Activated naive CD4-positive, alpha-beta T cell treated with Interleukin-2 at 50 U/mL for 16 hours (primary cell): ENCODE measurements around the gene ZNF532.

ENCODE experiments used
- DNase-seq: peaks from one replicate; pipeline ENCODE4 v3.0.0-alpha.2; 2020

ZNF532 gene

DNA sequence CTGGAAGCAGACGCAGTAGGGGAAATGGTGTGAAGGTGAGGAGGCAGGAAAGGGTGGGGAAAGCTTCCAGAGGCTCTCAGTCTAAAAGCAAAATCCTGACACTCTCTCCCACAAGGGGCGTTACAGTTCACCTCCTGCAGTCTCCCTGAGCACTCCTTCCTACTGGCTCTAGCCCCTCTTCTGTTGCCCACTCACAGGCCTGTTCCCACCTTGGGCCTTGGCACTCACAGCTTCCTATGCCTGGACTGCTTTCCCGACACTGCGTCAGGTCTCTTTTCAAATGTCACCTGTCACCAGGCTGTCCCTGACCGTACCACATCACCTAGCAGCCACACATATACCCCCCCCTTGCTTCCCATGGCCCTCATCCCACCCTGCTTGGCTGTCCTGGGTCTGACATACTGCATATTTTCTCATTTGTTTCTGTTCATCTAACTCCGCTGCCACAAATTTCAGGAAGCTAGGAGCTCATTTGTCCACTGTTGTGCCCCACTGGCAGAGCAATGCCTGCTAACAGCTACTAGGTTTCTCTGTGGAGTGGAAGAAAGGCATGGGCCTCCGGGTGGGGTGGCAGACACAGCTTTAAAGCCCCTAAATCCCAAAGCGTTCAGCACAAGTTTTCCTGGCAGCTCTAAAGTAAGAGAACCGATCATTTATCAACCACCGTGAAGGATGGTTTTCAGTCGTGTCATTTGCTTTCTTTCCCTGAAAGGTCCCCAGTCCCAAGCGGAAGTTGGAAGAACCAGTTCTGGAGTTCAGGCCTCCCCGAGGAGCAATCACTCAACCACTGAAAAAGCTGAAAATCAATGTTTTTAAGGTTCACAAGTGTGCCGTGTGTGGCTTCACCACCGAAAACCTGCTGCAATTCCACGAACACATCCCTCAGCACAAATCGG is 118.8 kb downstream of the ZNF532 start:
- no peak for DNase-seq

DNA sequence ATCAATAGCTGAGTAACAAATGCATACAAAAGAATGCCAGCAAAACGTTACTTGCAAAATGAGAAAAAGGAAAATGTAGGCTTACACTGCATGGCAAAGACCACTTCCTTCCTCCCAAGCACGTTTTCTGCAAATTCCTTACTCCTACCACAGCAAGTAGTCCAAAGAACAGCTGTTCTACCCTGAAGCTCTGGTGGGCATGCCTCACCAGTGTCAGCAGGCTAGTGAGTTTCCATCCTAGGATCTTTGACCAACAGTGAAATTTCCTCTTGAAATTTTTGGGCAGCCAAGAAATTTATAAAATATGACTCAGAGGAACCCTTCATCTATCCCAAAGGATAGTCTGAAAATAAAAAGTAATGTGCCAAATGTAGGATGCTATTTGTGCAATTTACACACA is 123.9 kb downstream of the ZNF532 start:
- DNase-seq, result no peak

DNA sequence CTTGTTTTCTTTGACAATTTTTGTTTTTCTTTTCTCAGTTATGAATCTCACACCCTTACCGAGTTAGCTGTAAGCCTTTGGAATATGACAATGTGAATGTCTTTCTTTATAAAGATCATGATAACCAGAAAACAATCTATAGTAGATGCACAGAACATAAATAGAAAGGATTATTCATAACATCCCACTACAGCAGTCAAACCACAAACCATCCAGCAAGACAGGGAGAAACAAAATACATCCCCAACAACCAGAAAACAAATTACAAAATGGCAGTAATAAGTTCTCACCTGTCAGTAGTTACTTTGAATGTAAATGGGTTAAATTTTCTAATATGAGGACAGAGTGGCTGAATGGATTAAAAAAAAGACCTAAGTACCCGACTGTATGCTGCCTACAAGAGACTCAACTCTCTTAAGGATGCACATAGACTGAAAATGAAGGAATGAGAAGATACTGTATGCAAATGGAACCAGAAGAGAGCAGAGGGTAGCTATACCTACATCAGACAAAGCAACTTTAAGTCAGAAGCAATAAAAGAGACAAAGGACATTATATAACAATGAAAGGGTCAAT is 124.6 kb downstream of the ZNF532 start:
- no peak for DNase-seq

DNA sequence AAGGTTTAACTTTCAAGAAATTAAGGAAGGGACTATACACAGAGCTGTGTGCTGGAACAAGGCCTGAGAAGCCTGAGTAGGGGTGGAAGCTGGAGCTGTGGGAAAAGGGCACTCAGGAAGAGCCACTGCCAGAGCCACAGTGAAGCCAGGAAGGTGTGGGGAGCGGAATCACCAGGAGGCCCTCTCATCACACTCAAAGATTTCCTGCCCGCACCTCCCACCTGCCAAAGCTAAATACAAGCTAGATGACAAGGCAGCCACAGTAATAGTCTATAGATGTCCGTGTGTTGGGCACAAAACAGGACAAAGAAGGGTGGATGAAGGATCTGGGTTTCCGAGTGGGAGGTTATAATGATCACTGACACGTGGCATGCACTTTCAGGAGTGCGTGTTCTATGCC is 126.0 kb downstream of the ZNF532 start:
- DNase-seq, result no peak

DNA sequence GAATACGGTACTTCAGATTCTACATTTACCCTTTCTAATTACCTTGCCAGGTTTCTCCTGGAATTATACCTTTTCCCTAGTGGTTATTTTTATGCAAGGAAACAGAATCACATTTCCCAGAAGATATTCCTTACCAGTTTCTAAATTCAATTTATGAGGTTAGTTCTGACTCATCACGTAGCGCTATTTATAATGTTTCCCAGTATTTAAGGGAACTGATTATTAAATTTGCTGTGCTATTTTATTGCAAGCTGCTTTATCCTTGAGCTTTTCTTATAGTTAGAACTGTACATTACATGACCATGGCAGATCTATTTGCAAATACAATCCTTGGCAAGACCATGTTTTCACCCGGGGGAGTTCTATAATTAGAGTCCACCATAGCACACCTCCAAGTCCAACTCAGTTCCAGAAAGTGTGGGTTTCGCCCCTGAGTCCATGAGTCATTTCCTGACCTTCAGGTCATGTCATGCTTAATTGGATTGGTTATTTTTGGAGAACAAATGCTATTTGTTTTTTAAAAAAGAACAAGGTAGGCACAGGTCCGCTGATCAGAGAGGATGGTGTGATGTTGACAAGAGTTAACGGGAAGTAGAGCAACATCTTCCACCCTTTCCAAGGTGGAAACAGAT is 126.6 kb downstream of the ZNF532 start:
- DNase-seq, result no peak

DNA sequence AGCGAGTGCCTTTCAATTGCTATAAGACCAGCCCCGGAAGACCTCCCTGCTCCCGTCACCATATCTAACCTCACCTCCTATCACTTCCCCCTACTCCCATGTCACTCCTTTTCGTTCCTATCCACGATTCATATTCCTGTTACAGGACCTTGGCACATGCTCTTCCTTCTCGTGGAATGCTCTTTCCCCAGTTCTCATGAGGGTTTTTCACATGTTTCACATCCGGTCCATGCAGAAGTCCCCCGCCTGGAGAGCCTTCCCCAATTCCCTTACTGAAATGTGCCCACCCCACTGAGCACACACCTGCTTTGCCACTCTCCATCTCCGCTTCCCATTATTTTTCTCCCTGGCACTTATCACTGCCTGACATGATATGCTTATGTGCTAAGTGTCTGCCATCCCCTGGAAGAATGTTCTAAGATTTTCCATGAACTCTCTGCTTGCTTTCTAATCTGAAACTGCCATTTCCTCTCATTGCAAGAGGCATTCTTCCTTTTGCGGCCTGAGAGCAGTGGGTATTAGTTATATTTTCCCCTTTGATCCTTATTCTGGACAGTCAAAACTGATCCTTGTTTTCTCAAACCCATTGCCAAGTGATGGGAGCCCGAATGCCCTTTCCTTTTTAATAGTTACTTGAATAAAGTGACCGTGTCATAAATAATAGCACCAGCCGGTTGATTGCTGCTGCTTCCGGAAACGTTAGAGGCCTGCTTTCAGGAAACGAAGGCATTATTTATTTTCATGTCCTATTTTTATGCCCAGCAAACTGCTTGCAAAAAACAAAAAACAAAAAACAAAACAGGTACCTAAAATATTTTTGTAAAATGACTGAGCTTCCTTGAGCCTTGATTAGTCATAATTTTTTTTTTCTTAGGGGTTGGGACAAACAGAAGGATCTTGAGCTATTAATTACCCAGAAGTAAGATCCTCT is 127.9 kb downstream of the ZNF532 start:
- no peak for DNase-seq

DNA sequence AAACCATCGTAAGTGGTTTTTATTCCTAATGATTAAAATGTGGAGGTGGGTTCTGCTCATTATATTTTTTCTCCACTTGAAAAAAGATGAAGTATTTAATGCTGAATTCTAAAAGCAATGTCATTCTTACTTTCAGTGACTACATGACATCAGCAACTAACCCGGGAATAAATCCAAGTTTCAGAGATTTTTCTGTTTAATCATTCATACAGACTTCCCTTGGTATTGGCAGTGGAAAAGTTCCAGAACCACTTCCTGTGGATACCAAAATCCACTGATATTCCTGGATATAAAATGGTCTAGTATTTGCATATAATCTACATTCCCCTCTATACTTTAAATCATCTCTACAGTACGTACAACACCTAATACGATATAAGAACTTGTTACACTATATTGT is 128.6 kb downstream of the ZNF532 start:
- no peak for DNase-seq

DNA sequence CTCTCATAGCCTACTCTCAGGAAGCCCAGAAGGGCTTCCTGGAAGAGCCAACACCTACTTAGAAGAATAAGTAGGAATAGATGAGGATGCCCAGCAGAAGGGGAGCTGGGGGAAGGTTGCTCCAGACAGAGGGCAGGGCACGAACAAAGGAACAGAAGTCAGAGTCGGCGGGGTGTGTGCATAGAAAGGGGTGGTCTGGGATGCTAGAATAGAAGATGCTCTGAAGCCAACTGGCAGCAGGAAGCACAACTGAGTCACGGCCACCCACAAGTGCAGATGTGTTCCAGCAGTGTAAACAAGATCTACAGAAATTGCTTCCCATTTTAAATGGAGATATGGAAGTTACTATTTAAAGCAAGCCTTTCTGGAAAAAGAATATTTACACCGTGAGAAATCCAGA is 131.0 kb downstream of the ZNF532 start:
- DNase-seq, result no peak

DNA sequence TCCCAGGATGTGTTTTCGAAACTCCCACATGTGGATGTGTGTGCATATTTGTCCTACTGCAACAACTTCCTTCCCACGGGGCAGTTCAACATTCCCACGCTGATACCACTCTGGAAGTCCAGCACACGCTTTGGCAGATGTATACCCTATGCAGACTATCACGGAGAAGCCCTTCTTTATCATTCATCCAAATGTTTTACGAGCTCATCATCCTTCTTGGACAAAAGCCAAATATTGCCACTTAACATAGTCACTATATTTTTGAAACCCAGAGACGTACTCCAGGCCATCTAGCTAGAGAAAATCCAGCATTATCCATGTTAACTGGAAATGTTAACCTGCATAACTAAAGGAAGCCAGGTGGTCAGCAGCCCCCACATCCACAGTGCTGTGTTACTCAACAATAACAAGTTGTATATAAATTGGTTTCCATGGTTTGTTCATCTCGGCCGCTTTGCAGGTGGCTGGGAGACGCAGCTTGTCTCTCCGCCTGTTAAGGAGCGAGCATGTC is 131.5 kb downstream of the ZNF532 start:
- no peak for DNase-seq

DNA sequence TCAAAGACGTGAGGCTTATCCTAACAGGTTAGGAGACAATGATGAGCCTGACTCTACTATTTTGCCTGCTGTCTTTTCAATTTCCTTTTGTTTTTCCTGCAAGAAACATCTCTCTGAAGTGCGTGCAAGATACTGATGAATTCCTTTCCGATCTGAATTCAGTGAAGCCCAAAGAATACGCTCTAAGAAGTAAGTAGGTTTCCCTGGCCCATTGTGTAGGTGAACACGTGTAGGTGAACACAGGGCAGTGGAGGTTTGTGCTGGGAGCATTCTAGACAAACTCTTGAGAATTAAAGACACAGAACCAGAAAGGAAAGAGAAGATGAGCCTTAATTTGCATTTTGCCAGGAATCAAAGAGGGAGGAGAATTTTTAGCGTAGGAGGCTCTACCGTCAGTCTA is 132.0 kb downstream of the ZNF532 start:
- DNase-seq, result no peak

DNA sequence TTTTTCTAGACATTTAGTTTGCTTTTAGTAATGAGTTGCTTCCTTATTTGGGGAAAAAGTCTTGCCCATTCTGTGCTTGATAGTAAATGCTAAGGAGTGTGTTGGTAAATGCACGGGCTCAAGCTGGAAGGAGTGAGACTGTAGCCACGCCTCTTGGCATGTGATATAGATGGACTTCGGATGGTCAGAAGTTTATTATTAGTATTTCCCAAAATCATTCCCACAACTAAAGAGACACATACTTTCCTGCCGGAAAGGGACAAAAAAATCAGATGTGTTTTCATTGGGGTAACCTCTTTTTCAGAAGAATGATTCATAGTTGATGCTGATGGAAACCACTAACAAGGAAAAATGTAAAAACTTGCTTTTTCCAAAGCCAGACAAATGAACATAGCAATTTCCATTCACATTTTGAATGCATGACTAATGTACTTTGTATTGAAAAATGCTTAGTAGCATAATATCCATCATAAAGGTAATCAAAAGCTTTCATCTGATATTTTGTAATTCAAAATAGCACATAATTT is 133.2 kb downstream of the ZNF532 start:
- no peak for DNase-seq

DNA sequence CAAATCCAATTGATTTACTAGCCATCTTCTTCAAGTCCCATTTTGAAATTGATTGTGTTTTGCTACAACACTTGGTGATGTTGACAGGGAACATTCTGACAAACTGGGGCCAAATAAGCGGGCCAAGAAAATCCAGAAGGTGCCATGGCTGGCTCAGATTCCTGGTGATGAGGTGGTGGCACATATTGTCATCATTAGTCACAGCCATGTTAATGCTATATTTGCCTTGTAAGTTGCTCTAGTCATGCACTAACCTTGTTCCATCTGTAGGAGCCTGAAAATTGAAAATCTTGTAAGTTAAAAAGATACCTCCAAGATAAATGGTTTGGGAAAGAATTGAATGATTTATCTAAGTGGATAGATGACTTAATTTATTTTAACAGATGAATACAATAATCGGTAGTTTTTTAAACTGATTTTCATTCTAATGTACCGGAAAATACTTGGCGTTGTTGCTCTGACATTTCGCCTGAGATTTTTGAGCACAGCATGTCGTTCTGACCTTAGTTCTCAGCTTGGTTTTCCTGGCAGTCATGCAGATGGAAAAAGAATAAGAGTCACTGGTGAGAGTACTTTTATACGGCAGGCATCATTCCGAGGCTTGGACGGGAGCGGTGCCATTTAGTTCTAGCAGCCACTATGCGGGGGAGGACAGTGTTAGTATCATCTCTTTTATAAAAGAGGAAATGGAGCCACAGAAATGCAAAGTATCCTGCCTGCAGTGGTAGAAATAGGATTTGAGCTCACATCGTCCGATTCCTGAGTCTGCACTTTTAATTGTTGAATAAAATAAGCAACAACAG is 133.9 kb downstream of the ZNF532 start:
- DNase-seq, result no peak

DNA sequence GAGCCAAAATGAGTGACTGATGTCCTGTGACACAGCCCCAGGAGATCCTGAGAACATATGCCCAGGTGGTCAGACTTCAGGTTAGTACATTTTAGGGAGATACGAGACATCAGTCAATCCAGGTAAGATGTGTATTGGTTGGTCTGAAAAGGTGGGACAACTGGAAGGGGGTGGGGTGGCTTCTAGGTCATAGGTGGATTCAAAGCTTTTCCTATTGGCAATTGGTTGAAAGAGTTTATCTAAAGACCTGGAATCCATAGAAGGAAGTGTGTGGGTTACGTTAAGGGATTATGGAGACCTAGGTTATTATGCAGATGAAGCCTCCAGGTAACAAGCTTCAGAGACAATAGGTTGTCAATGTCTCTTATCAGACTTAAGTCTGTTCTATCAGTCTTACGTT is 136.5 kb downstream of the ZNF532 start:
- no peak for DNase-seq

DNA sequence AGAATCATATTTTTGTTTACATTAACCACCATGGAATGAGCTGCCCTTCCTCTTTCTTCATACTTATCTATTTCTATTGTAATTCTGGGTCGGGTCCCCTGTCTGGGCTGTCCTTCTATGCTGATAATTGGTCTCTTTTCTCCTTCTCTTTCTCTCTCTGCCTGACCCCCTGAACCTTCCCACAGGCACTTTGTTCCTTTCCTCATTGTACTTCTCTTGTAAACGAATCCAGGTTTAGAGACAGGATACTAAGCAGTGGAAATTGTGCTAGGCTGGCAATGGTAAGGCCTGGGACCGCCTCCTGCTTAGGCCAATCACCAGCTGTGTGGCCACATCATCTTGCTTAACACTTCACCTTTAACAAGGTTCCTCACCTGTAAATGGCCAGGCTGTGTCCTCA is 137.0 kb downstream of the ZNF532 start:
- no peak for DNase-seq

DNA sequence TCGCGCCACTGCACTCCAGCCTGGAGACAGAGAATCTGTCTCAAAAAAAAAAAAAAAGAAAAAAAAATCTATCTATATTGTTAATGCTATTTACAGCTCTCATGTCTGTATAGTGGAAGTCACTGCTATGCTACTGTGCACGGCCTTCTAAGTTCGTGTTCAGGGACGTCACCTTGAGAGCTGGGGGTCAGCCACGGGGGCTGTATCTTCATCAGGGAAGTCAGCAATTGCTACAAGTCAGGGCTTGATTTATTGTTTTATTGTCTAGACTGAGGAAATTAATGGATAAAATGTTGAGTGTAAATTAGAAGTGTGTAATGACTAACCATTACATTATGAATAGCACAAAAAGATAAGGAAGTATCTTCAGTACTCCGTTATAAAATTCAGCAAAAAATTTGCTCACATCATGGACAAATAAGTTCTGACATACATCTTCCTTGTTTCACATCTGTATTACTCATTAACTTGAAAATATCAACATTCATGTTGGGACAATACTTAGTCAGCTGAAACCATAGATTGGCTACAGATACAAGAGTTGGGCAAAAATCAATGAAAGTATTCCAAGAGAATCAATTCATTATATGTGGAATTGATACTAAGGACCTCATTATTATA is 138.4 kb downstream of the ZNF532 start:
- DNase-seq, result no peak

DNA sequence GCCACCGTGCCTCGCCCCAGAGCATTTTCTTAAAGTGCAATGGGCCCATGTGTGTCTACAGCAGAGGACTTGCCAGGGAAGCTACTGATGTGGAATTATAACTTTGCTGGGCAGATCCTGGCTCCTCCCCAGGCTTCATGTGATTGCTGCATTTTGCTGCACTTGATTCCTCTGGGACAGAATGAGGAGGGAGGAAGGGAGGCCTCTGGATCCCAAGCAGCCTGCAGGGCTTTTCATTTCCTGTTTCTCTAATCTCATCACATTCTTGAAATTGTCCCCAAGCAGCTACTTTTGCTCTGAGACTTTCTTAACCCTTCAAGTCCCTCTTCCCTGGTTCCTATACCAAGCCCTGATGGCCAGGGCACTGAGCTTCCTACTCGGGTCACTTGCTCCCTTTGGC is 140.6 kb downstream of the ZNF532 start:
- no peak for DNase-seq

DNA sequence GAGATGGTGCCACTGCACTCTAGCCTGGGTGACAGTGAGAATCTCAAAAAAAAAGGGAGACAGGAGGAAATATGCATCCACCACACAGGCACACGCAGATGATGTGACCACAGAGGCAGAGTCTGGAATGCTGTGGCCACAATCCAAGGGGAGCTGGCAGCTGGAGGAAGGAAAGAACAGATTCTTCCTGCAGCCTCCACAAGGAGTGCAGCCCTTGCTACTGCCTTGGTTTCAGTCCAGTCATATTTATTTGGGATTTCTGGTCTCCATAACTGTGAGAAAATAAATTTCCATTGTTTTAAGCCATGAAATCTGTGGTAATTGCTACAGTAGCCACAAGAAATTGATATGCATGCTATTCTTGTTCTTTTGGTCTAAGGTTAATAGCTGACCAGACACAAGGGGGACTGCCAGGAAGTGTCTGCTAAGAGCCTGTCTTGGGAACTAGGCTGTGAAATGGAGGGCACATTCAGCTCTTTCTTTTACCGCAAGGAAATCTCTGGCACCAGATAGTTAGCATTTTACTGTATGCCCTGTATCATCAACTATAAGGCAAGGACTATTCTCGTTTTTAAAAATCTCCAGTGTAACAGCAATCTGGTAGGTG is 141.9 kb downstream of the ZNF532 start:
- DNase-seq, result no peak

DNA sequence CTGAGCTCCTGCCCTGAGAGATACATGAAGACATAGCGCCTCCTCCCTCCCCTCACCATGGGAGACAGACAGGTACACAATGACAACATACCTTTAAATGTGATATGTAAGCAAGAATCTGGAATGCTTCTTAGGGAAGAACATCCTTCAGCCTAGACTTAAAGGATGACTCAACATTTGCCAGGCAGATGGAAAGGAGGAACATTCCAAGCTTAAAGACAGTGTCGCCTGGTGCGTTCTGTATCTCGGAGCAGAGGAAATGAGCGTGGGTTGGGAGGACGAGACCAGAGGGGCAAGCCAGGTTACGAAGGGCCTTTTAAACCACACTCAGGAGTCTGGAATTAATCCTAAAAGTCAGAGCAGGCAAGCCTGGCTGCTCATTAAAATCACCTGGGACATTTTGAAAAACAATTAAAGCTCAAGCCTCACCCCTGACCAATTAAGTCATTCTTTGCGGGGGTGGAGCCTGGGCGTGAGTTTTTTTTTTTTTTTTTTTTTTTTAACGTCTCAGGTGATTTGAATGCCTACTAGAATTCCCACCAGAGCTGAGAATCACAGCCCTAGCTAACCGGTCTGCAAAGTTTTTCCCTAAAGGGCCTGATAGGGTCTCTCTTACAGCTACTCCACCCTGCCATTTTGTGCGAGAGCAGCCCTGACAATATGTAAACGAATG is 143.8 kb downstream of the ZNF532 start:
- no peak for DNase-seq

DNA sequence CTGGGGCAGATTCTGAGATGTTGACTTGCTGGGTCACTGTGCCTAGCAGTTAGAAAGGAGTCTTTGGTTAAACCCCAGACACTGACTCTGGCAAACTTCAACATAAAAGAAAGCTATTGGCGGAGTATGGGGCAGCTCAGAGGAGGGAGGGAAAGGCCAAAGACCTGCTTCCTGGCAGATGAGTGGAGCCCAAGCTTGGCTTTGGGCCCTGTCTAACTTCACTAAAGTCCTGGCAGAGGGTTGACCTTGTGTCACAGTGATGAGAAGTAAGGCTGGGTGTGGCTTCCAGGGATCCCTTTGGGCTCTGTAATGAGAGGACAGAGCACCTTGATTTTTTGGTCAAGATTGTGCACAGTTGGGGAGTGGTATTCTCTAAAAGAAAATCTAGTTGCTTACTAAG is 145.2 kb downstream of the ZNF532 start:
- DNase-seq, result no peak

DNA sequence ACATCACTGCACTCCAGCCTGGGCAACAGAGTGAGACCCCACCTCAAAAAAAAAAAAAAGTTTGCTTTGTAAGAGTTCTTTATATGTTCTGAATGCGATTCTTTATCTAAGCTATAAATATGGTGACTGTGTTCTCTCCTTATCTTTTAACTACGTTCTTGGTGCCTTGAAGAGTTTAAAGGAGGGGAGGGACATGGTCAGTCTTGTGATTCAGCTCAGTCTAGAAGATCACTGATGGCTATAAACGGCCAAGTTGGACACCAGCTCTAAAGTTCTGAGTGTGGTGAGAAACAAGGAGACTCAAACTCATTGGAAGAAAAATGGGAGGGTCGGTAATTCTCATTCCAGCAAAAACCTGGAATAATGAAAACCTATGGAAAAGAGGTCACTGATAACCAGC is 146.6 kb downstream of the ZNF532 start:
- DNase-seq, result no peak
